Loucy (cell line): ENCODE measurements around the gene ANP32B.
"Not testable (repeated sequence)": the region's sequence is repeated elsewhere in the genome, so short reads cannot be mapped to it uniquely, and the experiment has no call there.

Experiments
- H2AFZ ChIP-seq: fragments of 200-600 bp; sonication (generic); 2 replicates; pipeline ENCODE4 v1.6.0; 2016; ENCODE audit warnings: antibody characterized with exemption, mild to moderate bottlenecking, low read length, moderate library complexity
- H3F3A ChIP-seq: fragments of 200-600 bp; 2 replicates; pipeline ENCODE4 v1.6.0; 2016; ENCODE audit warnings: antibody characterized with exemption, low read depth, mild to moderate bottlenecking
- H3K27me3 ChIP-seq: fragments of 200-600 bp; sonication (generic); 2 replicates; pipeline ENCODE4 v1.6.1; 2014; ENCODE audit warnings: low read length, mild to moderate bottlenecking; ENCODE audit not compliant: insufficient read depth, poor library complexity, severe bottlenecking
- H3K36me3 ChIP-seq: fragments of 200-600 bp; sonication (generic); 2 replicates; pipeline ENCODE4 v1.6.1; 2016; ENCODE audit warnings: low read length; ENCODE audit not compliant: insufficient read depth
- H3K4me1 ChIP-seq: fragments of 200-600 bp; sonication (generic); 2 replicates; pipeline ENCODE4 v1.5.1; 2014; ENCODE audit warnings: low read length, mild to moderate bottlenecking; ENCODE audit not compliant: insufficient read depth, poor library complexity, severe bottlenecking
- H3K4me2 ChIP-seq: fragments of 200-600 bp; sonication (generic); 2 replicates; pipeline ENCODE4 v1.6.0; 2014; ENCODE audit warnings: antibody characterized with exemption, low read length, low read depth, mild to moderate bottlenecking; ENCODE audit not compliant: poor library complexity, severe bottlenecking
- H3K4me3 ChIP-seq: fragments of 200-600 bp; sonication (generic); 2 replicates; pipeline ENCODE4 v1.5.1; 2014; ENCODE audit warnings: low read length, mild to moderate bottlenecking, mixed read lengths; ENCODE audit not compliant: poor library complexity, severe bottlenecking
- H3K79me2 ChIP-seq: fragments of 200-600 bp; sonication (generic); 2 replicates; pipeline ENCODE4 v1.6.1; 2014; ENCODE audit warnings: low read length; ENCODE audit not compliant: insufficient read depth
- H3K9ac ChIP-seq: fragments of 200-600 bp; sonication (generic); 2 replicates; pipeline ENCODE4 v1.6.0; 2014; ENCODE audit warnings: mild to moderate bottlenecking, low read depth, low read length, moderate library complexity; ENCODE audit not compliant: poor library complexity, severe bottlenecking
- H3K9me2 ChIP-seq: fragments of 200-600 bp; sonication (generic); replicated peaks from 2 replicates; pipeline ENCODE4 v1.6.1; 2016; ENCODE audit warnings: low read depth, low read length, mixed read lengths
- H3K9me3 ChIP-seq: fragments of 200-600 bp; sonication (generic); 2 replicates; pipeline ENCODE4 v1.6.1; 2014; ENCODE audit warnings: mild to moderate bottlenecking, antibody characterized with exemption, low read length, low read depth; ENCODE audit not compliant: insufficient read depth
- H4K20me1 ChIP-seq: fragments of 200-600 bp; sonication (generic); 2 replicates; pipeline ENCODE4 v1.6.0; 2014; ENCODE audit warnings: antibody characterized with exemption, low read length, mild to moderate bottlenecking; ENCODE audit not compliant: insufficient read depth, poor library complexity, severe bottlenecking
- CTCF ChIP-seq: fragments of 200-600 bp; sonication (generic); conservative IDR thresholded peaks from 2 replicates; pipeline ENCODE4 v1.5.1; 2014; ENCODE audit warnings: mild to moderate bottlenecking, antibody characterized with exemption, low read length
- EZH2phosphoT487 ChIP-seq: fragments of 200-600 bp; IDR thresholded peaks from 2 replicates; pipeline ENCODE4 v1.6.1; 2018; ENCODE audit warnings: antibody characterized with exemption, mild to moderate bottlenecking, moderate library complexity, borderline replicate concordance

The ANP32B gene

GRCh38 chr9:98018347-98018746 lies 35.2 kb downstream of the ANP32B start:
- Histone ChIP-seq H3F3A (no peaks in the 10 kb centered on the region; the same call in 1 of the 2 replicates), H3K36me3 (peaks cover 75% of the 10 kb centered on the region), H3K4me2 (no peak overlapping the region), H3K9me2 (no peaks in the 10 kb centered on the region), H2AFZ (no peak overlapping the region), H3K79me2 (no peaks in the 10 kb centered on the region), H3K9me3 (no peaks in the 10 kb centered on the region), H3K4me1 (no peaks in the 10 kb centered on the region), H3K9ac (no peak overlapping the region), H3K4me3 (no peak overlapping the region), H3K27me3 (no peaks in the 10 kb centered on the region), H4K20me1 (no peaks in the 10 kb centered on the region)
- TF ChIP-seq CTCF (no peak), EZH2phosphoT487 (no peak)

DNA sequence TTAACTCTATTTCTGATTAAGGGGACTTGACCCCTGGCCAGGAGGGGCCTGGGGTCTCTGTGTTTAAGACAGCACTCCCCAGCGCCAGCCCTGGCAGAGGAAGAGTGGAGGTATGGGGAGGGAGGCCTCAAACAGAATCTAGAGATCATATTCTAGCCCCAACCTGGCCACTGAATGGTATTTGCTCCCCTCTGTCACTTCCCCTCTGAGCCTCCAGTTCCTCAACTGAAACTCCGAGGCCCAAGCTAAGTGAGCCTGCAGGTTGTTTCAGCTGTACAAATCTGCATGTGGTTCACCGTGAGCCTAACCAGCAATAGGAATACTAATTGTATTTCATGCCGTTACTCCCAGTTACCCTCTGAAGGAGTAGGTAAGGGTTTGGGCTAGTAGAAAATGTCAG lies 36.0 kb downstream of the ANP32B start:
- no peaks in the 10 kb centered on the region; the same call in 1 of the 2 replicates for H3F3A ChIP-seq
- no peak overlapping the region for H3K4me2 ChIP-seq
- H3K36me3 ChIP-seq = peaks cover 68% of the 10 kb centered on the region
- no peaks in the 10 kb centered on the region for H3K9me2 ChIP-seq
- TF ChIP-seq CTCF (no peak), EZH2phosphoT487 (no peak)
- no peak overlapping the region for H2AFZ ChIP-seq
- H3K4me1 ChIP-seq = no peaks in the 10 kb centered on the region
- no peak overlapping the region for H3K9ac ChIP-seq
- H4K20me1 ChIP-seq = no peaks in the 10 kb centered on the region
- H3K79me2 ChIP-seq = no peaks in the 10 kb centered on the region
- H3K27me3 ChIP-seq = no peaks in the 10 kb centered on the region
- H3K4me3 ChIP-seq = no peak overlapping the region
- no peaks in the 10 kb centered on the region for H3K9me3 ChIP-seq

DNA sequence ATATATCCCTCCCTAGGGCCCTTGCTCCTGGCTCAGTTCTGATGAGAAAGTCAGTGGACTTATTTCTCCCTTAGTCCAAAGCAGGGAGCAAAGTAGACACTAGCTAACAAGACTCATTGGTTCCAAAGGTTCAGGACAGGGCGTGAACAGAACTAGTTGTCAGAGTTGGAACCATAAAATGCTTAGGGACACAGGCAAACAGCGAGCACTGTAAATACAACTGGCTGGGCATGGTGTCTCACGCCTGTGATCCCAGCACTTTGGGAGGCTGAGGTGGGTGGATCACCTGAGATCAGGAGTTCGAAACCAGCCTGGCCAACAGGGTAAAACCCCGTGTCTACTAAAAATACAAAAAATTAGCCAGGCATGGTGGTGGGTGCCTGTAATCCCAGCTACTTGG lies 36.7 kb downstream of the ANP32B start:
- not testable (repeated sequence) for H2AFZ ChIP-seq, H3K9me3 ChIP-seq, H3K4me3 ChIP-seq, H3K9ac ChIP-seq, H3F3A ChIP-seq, H3K27me3 ChIP-seq, H4K20me1 ChIP-seq, H3K4me2 ChIP-seq, H3K9me2 ChIP-seq, H3K4me1 ChIP-seq, H3K79me2 ChIP-seq
- H3K36me3 ChIP-seq = peaks cover 60% of the 10 kb centered on the region; the same call in 1 of the 2 replicates

DNA sequence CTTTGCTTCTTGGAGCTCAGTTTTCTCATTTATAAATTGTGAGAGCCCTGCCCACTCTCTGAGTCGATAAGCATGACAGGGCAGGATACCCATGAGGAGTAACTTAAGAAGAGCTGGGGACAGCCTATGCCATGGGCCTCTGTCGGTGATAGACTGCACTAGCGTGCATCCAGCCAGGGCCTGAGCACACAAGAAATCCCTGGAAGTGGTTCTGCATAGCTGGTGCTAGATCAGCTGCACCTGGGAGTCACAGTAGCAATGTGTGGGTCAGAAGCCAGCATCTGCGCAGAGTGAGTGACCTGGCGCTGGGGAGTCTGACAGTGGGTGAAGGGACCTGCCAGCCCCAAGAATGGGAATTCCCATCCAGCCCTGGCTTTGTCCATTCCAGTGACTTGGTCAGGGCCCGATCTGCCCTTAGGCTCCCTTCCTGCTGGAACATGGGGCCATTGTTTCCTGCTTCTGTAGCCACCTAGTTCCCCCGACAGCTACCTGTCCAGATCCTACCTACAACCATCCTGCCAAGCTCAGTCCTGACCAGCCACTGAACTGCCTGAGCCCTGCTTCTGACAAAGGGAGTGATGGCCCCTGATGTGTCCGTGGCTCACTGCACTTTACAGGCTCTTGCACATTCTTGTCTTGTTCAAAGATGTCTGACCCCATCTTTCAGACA lies 37.5 kb downstream of the ANP32B start:
- H3K4me1 ChIP-seq = no peaks in the 10 kb centered on the region
- no peak overlapping the region for H3K4me2 ChIP-seq
- no peak overlapping the region for H3K4me3 ChIP-seq
- no peaks in the 10 kb centered on the region; the same call in 1 of the 2 replicates for H3F3A ChIP-seq
- H3K9ac ChIP-seq = no peak overlapping the region
- H3K9me3 ChIP-seq = no peaks in the 10 kb centered on the region
- H3K9me2 ChIP-seq = no peaks in the 10 kb centered on the region
- H3K36me3 ChIP-seq = peaks cover 53% of the 10 kb centered on the region; the same call in 1 of the 2 replicates
- TF ChIP-seq CTCF (no peak), EZH2phosphoT487 (no peak)
- no peaks in the 10 kb centered on the region for H3K79me2 ChIP-seq
- H3K27me3 ChIP-seq = no peaks in the 10 kb centered on the region
- no peak overlapping the region for H2AFZ ChIP-seq
- no peaks in the 10 kb centered on the region for H4K20me1 ChIP-seq
